GM18909 (cell line): ENCODE data around the gene PASK.
A peak's percentile ranks its signal among the peaks of the same experiment; 100 is the strongest.
"Not testable (repeated sequence)": the region's sequence is repeated elsewhere in the genome, so short reads cannot be mapped to it uniquely, and the experiment has no call there.

ENCODE experiments used
- ATAC-seq: cut with Tn5 transposase; IDR thresholded peaks from one replicate; pipeline ENCODE4 v1.9.1; 2021; ENCODE audit warnings: mild to moderate bottlenecking; ENCODE audit not compliant: unreplicated experiment, poor library complexity

Gene PASK

GRCh38 chr2:241110089-241110606 is 39.1 kb downstream of the PASK start:
- no peak for ATAC-seq

GRCh38 chr2:241109210-241110088 is 39.8 kb downstream of the PASK start:
- ATAC-seq: no peak

GRCh38 chr2:241108271-241109209 is 40.7 kb downstream of the PASK start:
- no peak for ATAC-seq

GRCh38 chr2:241107031-241107783 is 42.1 kb downstream of the PASK start:
- ATAC-seq: no peak

GRCh38 chr2:241105641-241106040 is 43.6 kb downstream of the PASK start:
- no peak for ATAC-seq

- not testable (repeated sequence) for ATAC-seq
These were observed 44.7 kb downstream of the PASK start for GRCh38 chr2:241104611-241105010.

GRCh38 chr2:241103176-241103595 is 46.1 kb downstream of the PASK start:
- ATAC-seq: no peak

GRCh38 chr2:241102239-241102803 is 47.0 kb downstream of the PASK start, which contains the start of gene MTERF4:
MTERF4 (minus strand) TSS chr2:241102287; CDS start chr2:241102273, 14 bp downstream.
- ATAC-seq: peak; percentile 92

- ATAC-seq: no peak
These were observed 50.0 kb downstream of the PASK start for GRCh38 chr2:241099246-241099645.

- ATAC-seq: no peak
These were observed 52.3 kb downstream of the PASK start for GRCh38 chr2:241096979-241097378.

- ATAC-seq: no peak
These were observed 53.5 kb downstream of the PASK start for GRCh38 chr2:241095594-241096290.

GRCh38 chr2:241094924-241095420 is 54.3 kb downstream of the PASK start:
- ATAC-seq: no peak

GRCh38 chr2:241094172-241094571 is 55.1 kb downstream of the PASK start:
- no peak for ATAC-seq

GRCh38 chr2:241093133-241093781 is 56.0 kb downstream of the PASK start:
- not testable (repeated sequence) for ATAC-seq

GRCh38 chr2:241092677-241093076 is 56.6 kb downstream of the PASK start:
- ATAC-seq: no peak

GRCh38 chr2:241091734-241092445 is 57.4 kb downstream of the PASK start:
- no peak for ATAC-seq

- ATAC-seq: no peak
These were observed 58.1 kb downstream of the PASK start for GRCh38 chr2:241091201-241091600.
